HCT116 (cell line): Measurements from ENCODE around the gene BRMS1L. TPM values are rescaled to one million over a fixed set of nuclear protein-coding genes. Genes with fewer than 3 reads are reported as not detected.

Experiments used
- ATAC-seq: fragments of 200-7000 bp; cut with Tn5 transposase; 2 replicates; pipeline ENCODE4 v1.9.1; 2020; ENCODE audit warnings: mild to moderate bottlenecking, moderate library complexity
- BruUV-seq: library from RNA; stranded (reverse); fragments of 400-500 nt; replicated peaks from 2 replicates; lab custom pipeline; 2021; lab: Mats Ljungman, UMichigan
- CTCF ChIA-PET: fragments of 300-600 bp; sonication (Branson Sonifier 250); formaldehyde crosslinking; loops from one replicate; lab custom pipeline; 2021; ENCODE audit warnings: antibody characterized with exemption; lab: Charles Lee
- POLR2A ChIA-PET: fragments of 300-600, 350-600 bp; sonication (Branson Sonifier 250); formaldehyde crosslinking; loops from one replicate; lab custom pipeline; 2021; ENCODE audit warnings: antibody characterized with exemption; lab: Charles Lee
- RAD21 ChIA-PET, 2 experiments: fragments of 300-600 bp; sonication (Branson Sonifier 250); formaldehyde crosslinking; loops; one replicate each; lab custom pipeline; 2023; ENCODE audit warnings: low total read pairs in 2 of 2; ENCODE audit not compliant: uncharacterized antibody in 2 of 2, unreplicated experiment in 2 of 2, low non-redundant PET in 1 of 2; lab: Charles Lee
- DNase-seq: peaks from one replicate; pipeline ENCODE4 v3.0.0-alpha.2; 2010; ENCODE audit warnings: low read depth, low spot score
- H2AFZ ChIP-seq: fragments of 200-600 bp; shearing (Covaris generic), sonication (generic); 2 replicates; pipeline ENCODE4 v1.6.1; 2017; ENCODE audit warnings: low read depth, mixed run types, mixed read lengths, antibody characterized with exemption, low read length; ENCODE audit not compliant: poor library complexity, severe bottlenecking
- H3K27ac ChIP-seq: 2 replicates; pipeline ENCODE4 v1.5.1; 2012; ENCODE audit warnings: low read depth, low read length
- H3K27me3 ChIP-seq: fragments of 200-600 bp; sonication (generic); 2 replicates; pipeline ENCODE4 v1.6.1; 2016; ENCODE audit warnings: mixed run types, low read length, mixed read lengths; ENCODE audit not compliant: insufficient read depth
- H3K36me3 ChIP-seq, 2 experiments: fragments of 200-500 bp in 1 of 2; fragments of 200-600 bp in 1 of 2; sonication (Bioruptor generic) in 1 of 2; sonication (generic) in 1 of 2; 2 replicates each; pipeline versions ENCODE4 v1.5.1 to v1.6.1; 2014 to 2016; ENCODE audit warnings: low read length in 2 of 2, inconsistent platforms in 1 of 2, mixed read lengths in 1 of 2, mixed run types in 1 of 2; ENCODE audit not compliant: insufficient read depth in 2 of 2, control insufficient read depth in 1 of 2
- H3K4me1 ChIP-seq, 2 experiments: fragments of 200-600 bp in 1 of 2; sonication (generic) in 1 of 2; 2 replicates each; pipeline versions ENCODE4 v1.5.1 to v1.6.1; 2012 to 2017; ENCODE audit warnings: low read length in 2 of 2, inconsistent platforms in 1 of 2, mild to moderate bottlenecking in 1 of 2, mixed read lengths in 1 of 2, mixed run types in 1 of 2, moderate library complexity in 1 of 2; ENCODE audit not compliant: insufficient read depth in 2 of 2, control insufficient read depth in 1 of 2
- H3K4me2 ChIP-seq: fragments of 200-600 bp; sonication (generic); 2 replicates; pipeline ENCODE4 v1.6.1; 2017; ENCODE audit warnings: mixed run types, low read length, mixed read lengths
- H3K4me3 ChIP-seq, 2 experiments: fragments of 200-600 bp in 1 of 2; sonication (generic) in 1 of 2; replicated peaks in 1 of 2; 2 replicates each; pipeline ENCODE4 v1.5.1; 2011 to 2016; ENCODE audit warnings: low read length in 2 of 2, control low read depth in 1 of 2, low read depth in 1 of 2, mild to moderate bottlenecking in 1 of 2, mixed read lengths in 1 of 2, mixed run types in 1 of 2
- H3K79me2 ChIP-seq: fragments of 200-600 bp; sonication (generic); 2 replicates; pipeline ENCODE4 v1.6.1; 2017; ENCODE audit warnings: mild to moderate bottlenecking, mixed run types, low read length, moderate library complexity, mixed read lengths; ENCODE audit not compliant: insufficient read depth
- H3K9ac ChIP-seq: fragments of 200-600 bp; sonication (generic); 2 replicates; pipeline ENCODE4 v1.6.1; 2016; ENCODE audit warnings: low read length, mixed read lengths
- H3K9me2 ChIP-seq: fragments of 200-600 bp; sonication (generic), shearing (Covaris generic); 2 replicates; pipeline ENCODE4 v1.6.1; 2017; ENCODE audit warnings: mixed run types, mild to moderate bottlenecking, moderate library complexity; ENCODE audit not compliant: insufficient read depth
- H3K9me3 ChIP-seq, 2 experiments: fragments of 200-500 bp in 1 of 2; fragments of 200-600 bp in 1 of 2; sonication (Bioruptor generic) in 1 of 2; sonication (generic) in 1 of 2; 2 replicates each; pipeline ENCODE4 v1.6.1; 2014 to 2017; ENCODE audit warnings: low read length in 2 of 2, mixed read lengths in 2 of 2, inconsistent platforms in 1 of 2, low read depth in 1 of 2, mild to moderate bottlenecking in 1 of 2, mixed run types in 1 of 2, moderate library complexity in 1 of 2; ENCODE audit not compliant: control insufficient read depth in 1 of 2, insufficient read depth in 1 of 2
- H4K20me1 ChIP-seq: fragments of 200-600 bp; sonication (generic), shearing (Covaris generic); 2 replicates; pipeline ENCODE4 v1.6.1; 2017; ENCODE audit warnings: mixed run types, mild to moderate bottlenecking, moderate library complexity; ENCODE audit not compliant: insufficient read depth
- FOSL1 ChIP-seq: IDR thresholded peaks from 2 replicates; pipeline ENCODE4 v1.6.1; 2012; ENCODE audit warnings: low read depth
- SIN3A ChIP-seq: IDR thresholded peaks from 2 replicates; pipeline ENCODE4 v1.6.1; 2012; ENCODE audit warnings: low read depth
- SP1 ChIP-seq: IDR thresholded peaks from 2 replicates; pipeline ENCODE4 v1.6.1; 2012; ENCODE audit warnings: low read depth
- ZNF274 ChIP-seq: fragments of 200-500 bp; sonication (Bioruptor generic); IDR thresholded peaks from 2 replicates; pipeline ENCODE4 v1.6.1; 2014; ENCODE audit warnings: mild to moderate bottlenecking, low read depth, low read length, inconsistent platforms
- intact Hi-C: fragments of 100-400 bp; cut with micrococcal nuclease; formaldehyde crosslinking; loops from 2 replicates; pipeline ENCODE4 v1.10.0; 2022
- total RNA-seq: library from RNA; stranded (reverse); gene quantifications from one replicate; pipeline ENCODE4 v1.2.1, GENCODE V29; 2021; ENCODE audit not compliant: unreplicated experiment

BRMS1L gene
- total RNA-seq, 1 experiment from 2014 or later: 6.2 TPM

GRCh38 chr14:35866595-35867279 is 40.6 kb downstream of the BRMS1L start:
- CTCF ChIA-PET: no interaction called here
- Histone ChIP-seq H3K79me2 (no peaks in the 10 kb centered on the region), H3K4me2 (no peak overlapping the region), H3K9me3 (no peaks in the 10 kb centered on the region), H3K27ac (no peak overlapping the region), H2AFZ (no peak overlapping the region), H3K9ac (no peak overlapping the region), H3K27me3 (no peaks in the 10 kb centered on the region), H3K9me2 (no peaks in the 10 kb centered on the region), H3K4me3 (no peak overlapping the region), H4K20me1 (no peaks in the 10 kb centered on the region), H3K36me3 (peaks cover 0 to 3% of the 10 kb centered on the region in 2 experiments; a peak in 1 of 4 replicates), H3K4me1 (no peaks in the 10 kb centered on the region)
- BruUV-seq: no TSS peak
- TF ChIP-seq SIN3A: no peak
- no peak for TF ChIP-seq FOSL1
- TF ChIP-seq ZNF274: no peak
- POLR2A ChIA-PET: no interaction called here
- intact Hi-C loops: no loop called here
- DNase-seq: no peak
- ATAC-seq: no peak
- RAD21 ChIA-PET: no interaction called here

GRCh38 chr14:35867280-35867629 is 41.1 kb downstream of the BRMS1L start:
- no peaks in the 10 kb centered on the region for H3K4me1 ChIP-seq

More at GRCh38 chr14:35867280-35867629, 41.1 kb downstream of the BRMS1L start:
- BruUV-seq: no TSS peak
- Histone ChIP-seq H3K4me3 (no peak overlapping the region), H2AFZ (no peak overlapping the region), H3K9ac (no peak overlapping the region), H4K20me1 (no peaks in the 10 kb centered on the region), H3K9me3 (no peaks in the 10 kb centered on the region), H3K27ac (no peak overlapping the region), H3K27me3 (no peaks in the 10 kb centered on the region), H3K79me2 (no peaks in the 10 kb centered on the region), H3K4me2 (no peak overlapping the region), H3K9me2 (no peaks in the 10 kb centered on the region), H3K36me3 (peaks cover 0 to 3% of the 10 kb centered on the region in 2 experiments; a peak in 1 of 4 replicates)
- CTCF ChIA-PET: no interaction called here
- intact Hi-C loops: no loop called here
- POLR2A ChIA-PET: no interaction called here
- RAD21 ChIA-PET: no interaction called here
- no peak for TF ChIP-seq SP1
- ATAC-seq (no peak), DNase-seq (no peak)
